HG03159 (cell line): ENCODE data around the gene KATNIP.

Experiments used
- ATAC-seq: cut with Tn5 transposase; IDR thresholded peaks from one replicate; pipeline ENCODE4 v1.9.1; 2021; ENCODE audit warnings: mild to moderate bottlenecking, moderate library complexity; ENCODE audit not compliant: unreplicated experiment

Gene KATNIP

DNA sequence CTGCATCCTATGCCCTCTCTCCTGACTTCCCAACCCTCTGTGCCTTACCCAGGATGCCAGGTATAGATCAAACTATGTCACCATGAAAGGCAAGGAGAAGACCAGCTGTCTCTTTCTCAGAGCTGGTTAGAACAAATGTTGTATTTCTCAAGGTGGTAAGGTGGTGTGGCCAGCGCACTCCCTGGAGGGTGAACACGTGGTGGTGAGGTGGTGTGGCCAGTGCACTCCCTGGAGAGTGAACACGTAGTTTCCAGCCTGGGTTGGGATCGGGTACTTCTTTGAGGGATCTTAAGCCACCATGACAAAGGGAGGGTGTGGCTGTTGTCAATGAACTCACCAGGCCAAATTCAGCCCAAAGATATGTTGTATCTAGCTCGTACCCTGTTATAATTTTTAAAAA is 26.8 kb downstream of the KATNIP start:
- ATAC-seq, result no peak

DNA sequence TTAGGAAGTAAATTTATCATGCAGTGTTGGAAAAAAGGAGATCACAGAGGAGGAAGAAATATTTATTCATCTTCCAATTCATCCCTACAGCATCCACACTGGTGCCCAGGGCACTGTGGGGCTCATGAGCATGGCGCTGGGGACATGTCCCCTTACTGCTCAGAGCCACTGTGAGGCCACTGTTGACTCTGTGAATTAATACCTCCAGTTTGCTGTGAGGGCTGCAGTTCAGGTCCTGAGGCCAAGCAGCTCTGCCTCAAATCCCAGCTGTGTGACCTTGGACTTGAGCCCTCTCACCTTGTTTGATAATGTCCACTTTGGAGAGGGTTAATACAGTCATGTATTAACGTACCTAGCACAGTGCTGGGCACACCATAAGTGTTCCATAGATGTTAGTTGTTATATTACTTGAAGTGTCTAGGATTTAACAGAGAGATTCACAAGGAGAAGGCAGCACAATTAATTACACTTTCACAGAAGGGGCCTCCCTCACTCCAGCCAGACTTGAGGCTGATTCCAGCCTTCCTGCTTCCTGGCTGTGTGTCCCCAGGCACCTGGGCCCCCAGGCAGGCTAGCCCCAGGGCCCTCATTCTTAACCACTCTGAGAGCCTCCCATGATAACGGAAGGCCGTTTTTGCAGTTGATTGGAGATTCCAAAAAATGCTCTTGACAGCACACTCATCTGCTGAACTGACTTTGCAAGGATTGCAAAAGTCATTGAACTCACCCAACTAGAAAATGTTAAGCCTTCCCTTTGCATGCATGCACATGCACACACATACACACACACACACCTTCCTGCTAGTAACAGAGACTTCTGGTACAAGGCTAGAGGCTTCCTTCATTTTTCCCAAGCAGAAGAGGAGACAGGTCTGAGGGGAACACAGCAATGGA is 29.4 kb downstream of the KATNIP start:
- ATAC-seq, result no peak

DNA sequence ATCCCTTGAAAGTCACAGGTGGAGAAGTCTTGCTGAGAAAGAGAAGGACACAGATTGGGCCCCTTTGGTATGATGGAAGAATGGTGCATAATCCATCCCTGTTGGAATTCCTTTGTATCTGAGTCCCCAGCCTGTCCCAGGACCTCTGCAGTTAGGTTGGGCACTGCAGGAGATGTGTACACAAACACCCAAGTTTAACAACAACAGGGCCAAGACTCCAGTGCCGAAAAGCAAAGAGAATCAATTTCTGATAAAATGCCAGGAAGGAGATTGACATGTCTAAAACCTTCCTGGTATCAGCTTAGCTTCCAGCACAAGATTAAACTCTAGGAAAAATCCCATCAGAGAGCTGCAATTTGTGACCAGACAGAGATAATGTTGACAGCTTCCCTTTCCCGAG is 32.9 kb downstream of the KATNIP start:
- no peak for ATAC-seq

DNA sequence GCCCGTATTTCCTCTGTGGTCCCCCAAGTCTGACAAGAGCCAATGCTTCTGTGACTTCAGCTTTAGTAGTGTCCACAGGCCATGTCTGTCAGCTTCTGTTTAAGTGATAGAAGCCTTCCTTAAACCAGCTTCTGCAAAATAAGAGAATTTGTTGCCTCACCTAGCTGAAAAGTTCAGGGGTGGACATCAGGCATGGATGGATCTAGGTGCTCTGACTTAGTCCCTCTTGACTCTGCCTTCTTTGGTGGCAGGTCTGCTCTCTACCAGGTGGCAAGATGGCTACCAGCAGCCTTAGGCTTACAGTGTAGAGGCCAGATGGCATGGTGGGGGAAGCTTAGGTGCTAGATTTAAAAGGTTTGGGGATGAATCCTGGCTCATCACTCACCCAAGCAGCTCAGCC is 33.7 kb downstream of the KATNIP start:
- ATAC-seq, result no peak

DNA sequence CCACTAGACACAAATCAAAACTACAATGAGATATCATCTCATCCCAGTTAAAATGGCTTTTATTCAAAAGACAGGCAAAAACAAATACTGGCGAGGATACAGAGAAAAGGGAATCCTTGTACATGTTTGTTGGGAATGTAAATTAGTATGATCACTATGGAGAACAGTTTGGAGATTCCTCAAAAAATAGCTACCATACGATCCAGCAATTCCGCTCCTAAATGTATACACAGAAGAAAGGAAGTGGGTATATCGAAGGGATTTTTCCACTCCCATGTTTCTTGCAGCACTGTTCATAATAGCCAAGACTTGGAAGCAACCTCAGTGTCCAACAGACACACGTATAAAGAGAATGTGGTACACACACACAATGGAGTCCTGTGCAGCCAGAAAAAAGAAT is 35.3 kb downstream of the KATNIP start:
- no peak for ATAC-seq

DNA sequence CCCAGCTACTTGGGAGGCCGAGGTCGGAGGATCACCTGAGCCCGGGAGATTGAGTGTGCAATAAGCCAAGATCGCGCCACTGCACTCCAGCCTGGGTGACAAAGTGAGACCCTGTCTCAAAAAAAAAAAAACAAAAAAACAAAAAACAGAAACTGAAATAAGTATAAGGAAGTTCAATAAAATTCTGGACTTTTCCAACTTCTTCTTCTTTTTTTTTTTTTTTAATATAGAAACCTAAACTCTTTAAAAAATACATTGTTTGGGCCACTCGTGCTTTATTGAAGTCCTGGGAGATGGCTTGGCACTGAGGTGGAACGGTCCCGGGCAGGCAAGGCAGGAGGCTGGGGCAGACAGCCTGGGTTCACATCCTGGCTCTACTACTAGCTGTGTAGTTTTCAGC is 36.8 kb downstream of the KATNIP start:
- ATAC-seq, result no peak

GRCh38 chr16:27588057-27588456 is 38.1 kb downstream of the KATNIP start:
- no peak for ATAC-seq

- no peak for ATAC-seq
Observed at GRCh38 chr16:27591837-27592236, 41.9 kb downstream of the KATNIP start.

DNA sequence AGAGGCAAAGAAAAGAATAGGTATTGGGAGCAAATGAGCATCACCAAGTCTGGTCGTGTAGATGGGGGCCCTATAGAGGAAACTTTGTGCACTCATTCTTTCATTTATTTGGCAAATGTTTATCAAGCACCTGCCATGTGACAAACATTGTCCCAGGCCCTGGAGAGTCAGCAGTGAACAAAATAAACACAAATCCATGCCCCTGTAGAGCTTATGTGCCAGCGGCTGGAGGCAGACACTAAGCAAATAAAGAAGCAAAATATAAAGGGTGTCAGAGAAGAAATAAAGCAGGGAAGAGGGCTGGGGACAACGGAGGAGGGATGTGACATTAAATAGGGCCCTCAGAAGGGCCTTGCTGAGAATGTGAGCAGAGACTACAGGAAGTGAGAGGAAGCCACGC is 45.5 kb downstream of the KATNIP start:
- no peak for ATAC-seq

GRCh38 chr16:27595993-27596392 is 46.0 kb downstream of the KATNIP start:
- ATAC-seq, result no peak

GRCh38 chr16:27596411-27596810 is 46.5 kb downstream of the KATNIP start:
- no peak for ATAC-seq

GRCh38 chr16:27597361-27597760 is 47.4 kb downstream of the KATNIP start:
- no peak for ATAC-seq

DNA sequence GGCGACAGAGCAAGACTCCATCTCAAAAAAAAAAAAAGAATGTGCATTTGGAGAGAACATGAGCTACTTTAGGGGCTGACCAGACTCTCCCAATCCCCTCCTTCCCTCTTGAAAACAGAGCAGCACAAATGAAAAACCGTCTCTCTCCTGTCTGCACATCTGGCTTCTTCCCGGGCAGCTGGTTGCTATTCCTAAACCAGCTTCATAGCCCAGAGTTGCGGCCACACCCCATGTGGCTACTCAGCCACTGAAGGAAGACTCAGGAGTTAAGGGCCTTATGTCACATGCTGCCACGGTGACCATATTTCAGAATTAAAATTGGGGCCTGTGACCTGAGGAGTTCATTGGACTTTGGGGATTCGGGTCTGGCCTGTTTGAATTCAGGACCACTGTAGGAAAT is 48.3 kb downstream of the KATNIP start:
- no peak for ATAC-seq

GRCh38 chr16:27598931-27599565 is 49.1 kb downstream of the KATNIP start:
- no peak for ATAC-seq

DNA sequence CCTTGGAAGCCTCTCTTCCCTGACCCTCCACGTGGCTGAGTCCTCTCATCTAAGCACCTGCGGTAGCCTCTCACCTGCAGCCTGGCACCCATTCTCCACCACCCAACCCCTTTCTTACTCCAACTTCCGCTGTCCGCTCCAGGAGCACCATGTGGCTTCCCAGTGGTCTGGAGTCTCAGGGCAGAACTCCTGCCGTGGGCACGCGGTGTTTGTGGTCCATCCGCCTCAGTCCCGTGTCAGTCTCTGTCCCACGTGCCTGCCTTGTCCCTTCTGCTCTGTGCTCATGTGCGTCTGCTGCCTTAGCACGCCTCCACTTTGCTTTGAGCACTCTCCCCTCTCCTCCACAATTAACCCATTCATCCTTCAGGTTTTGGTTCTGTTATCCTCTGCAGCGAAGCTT is 49.7 kb downstream of the KATNIP start:
- no peak for ATAC-seq
